ENCODE data around the gene ZNF862. TPM values are rescaled to one million over a fixed set of nuclear protein-coding genes. Genes with fewer than 3 reads are reported as not detected.

Gene ZNF862
- total RNA-seq (ENCODE audit: low replicate concordance): 7.4 and 12.4 TPM in 2 replicates

DNA sequence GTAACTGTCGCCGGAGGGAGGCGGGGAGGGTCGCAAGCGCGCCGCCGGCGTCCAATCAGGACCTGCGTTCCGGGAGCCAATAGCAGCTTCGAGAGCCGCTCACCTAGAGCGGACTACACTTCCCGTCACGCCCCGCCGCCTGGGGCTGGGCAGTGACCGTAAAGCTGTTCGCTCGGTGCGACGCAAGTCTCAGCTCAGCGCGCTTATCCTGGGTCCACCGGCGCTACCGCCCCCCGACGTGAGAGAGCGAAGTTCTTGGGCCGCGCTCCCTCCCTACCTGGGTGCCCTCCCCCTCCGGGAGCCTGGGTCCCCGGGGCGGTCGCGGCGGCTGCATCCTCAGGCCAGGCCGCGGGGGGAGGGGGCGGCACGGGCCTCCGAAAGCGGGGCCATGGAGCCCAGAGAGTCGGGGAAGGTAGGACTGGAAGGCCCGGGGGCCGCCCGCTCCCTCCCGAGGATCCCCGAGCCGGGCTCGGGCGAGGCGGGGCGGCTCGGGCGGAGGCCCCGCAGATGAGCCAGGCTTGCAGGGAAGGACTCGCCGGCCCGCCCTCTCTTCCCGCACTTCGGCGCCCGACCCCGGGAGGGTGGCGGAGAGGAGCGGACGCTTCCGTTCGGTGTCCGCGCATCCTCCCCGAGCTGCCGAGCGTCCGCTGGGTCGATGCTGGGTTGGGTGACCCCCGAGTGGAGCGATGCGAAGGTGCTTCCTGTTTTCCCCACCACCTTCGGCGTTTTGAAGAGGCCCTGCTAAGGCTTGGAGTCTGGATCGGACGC is at the start of gene ZNF862:
Gene ZNF862, plus strand, starts transcription at position 152 of the 768 bp plus-strand sequence. Its CDS starts 237 bp downstream, at position 389.

GRCh38 chr7:149873074-149873969 is 35.1 kb downstream of the ZNF862 start, which contains the start of gene ATP6V0E2:
TSS of gene ATP6V0E2 (plus strand) at chr7:149873969. CDS start at chr7:149874066, 97 bp downstream.

Other genes with a start within 250 kb of the ZNF862 start
- under 0.01 and 1.7 TPM in 2 replicates for gene ZNF467, start 64.8 kb upstream of the ZNF862 start, total RNA-seq (ENCODE audit: low replicate concordance)
- gene ATP6V0E2, start 35.6 kb downstream of the ZNF862 start, total RNA-seq (ENCODE audit: low replicate concordance): 6.3 and 10.4 TPM in 2 replicates

Data from smooth muscle cell of the coronary artery (primary cell).